Fibroblast of lung (primary cell): ENCODE measurements around the gene NR3C2.

ENCODE experiments used
- EZH2 ChIP-seq: IDR thresholded peaks from 2 replicates; pipeline ENCODE4 v1.5.1; 2012; ENCODE audit warnings: low read length, control low read depth, mild to moderate bottlenecking; ENCODE audit errors: missing control alignments
- TF ChIP-seq, protein P1 (sequence below), 2 donors: IDR thresholded peaks in 1 of 2; conservative IDR thresholded peaks in 1 of 2; 1 replicate in 1 of 2; 2 replicates in 1 of 2; pipeline ENCODE4 v1.5.1; 2011 to 2012; ENCODE audit warnings: low read length in 2 of 2, control low read depth in 1 of 2, inconsistent platforms in 1 of 2, low read depth in 1 of 2, mild to moderate bottlenecking in 1 of 2

DNA sequence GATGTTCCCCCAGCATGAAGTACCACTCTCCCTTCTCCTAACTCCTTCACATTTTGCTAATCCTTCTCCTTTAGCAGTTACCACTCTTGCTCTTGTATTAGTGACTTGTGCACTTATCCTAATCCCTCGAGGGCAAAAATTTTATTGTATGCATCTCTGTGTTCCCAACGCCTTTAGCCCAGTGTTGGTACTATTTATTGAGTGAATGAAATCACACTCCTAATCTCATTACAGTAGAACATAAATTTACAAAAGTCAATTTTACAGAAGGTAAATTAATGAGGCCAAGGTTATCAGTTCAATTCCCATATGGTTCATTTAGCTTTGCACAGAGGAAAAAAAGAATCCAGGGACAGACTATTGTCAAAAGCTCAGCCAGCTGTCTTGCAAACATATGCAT, 178.4 kb downstream of the NR3C2 start:
- TF ChIP-seq, protein P1, sequence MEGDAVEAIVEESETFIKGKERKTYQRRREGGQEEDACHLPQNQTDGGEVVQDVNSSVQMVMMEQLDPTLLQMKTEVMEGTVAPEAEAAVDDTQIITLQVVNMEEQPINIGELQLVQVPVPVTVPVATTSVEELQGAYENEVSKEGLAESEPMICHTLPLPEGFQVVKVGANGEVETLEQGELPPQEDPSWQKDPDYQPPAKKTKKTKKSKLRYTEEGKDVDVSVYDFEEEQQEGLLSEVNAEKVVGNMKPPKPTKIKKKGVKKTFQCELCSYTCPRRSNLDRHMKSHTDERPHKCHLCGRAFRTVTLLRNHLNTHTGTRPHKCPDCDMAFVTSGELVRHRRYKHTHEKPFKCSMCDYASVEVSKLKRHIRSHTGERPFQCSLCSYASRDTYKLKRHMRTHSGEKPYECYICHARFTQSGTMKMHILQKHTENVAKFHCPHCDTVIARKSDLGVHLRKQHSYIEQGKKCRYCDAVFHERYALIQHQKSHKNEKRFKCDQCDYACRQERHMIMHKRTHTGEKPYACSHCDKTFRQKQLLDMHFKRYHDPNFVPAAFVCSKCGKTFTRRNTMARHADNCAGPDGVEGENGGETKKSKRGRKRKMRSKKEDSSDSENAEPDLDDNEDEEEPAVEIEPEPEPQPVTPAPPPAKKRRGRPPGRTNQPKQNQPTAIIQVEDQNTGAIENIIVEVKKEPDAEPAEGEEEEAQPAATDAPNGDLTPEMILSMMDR (conservative IDR thresholded peaks at IDR 0.05 in 1 of 2, IDR thresholded peaks at IDR 0.05 in 1 of 2; ENCODE audit: low read depth in 1 of 2, low read length in 2 of 2): no peak
- no peak for TF ChIP-seq EZH2
